ENCODE results near the gene SCARB1. TPM values are rescaled to one million over a fixed set of nuclear protein-coding genes. Genes with fewer than 3 reads are reported as not detected.
A peak's percentile ranks its signal among the peaks of the same experiment; 100 is the strongest.

SCARB1 gene
- total and polyA plus RNA-seq, 9 of the 15 experiments (the other 6 are each of a cell fraction or from before 2014, with no cell fraction given): 0.56 to 157 (median 52.8) TPM

DNA sequence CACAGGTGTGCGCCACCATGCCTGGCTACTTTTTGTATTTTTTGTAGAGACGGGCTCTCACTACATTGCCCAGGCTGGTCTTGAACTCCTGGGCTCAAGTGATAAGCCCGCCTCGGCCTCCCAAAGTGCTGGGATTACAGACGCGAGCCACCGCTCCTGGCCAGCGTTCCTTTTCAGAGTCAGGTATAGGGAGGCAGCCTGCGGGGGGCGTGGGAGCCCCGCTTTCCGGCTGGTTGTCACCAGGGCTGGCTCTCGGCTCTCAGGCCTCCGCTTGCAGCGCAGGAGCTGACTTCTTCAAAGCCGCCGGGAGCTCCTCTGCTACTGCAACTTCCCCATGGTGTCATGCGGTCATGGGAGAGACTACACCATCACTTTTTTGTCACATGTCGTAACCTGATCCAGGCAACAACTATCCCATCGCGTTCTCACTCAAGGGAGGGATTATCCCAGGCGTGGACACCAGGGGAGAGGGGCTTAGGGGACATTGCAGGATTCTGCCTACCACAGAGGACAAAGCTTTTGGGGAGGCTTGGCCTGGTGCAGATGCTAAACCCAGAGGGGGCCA is 129.4 kb downstream of the SCARB1 start (continued):
- TF ChIP-seq, protein P1, sequence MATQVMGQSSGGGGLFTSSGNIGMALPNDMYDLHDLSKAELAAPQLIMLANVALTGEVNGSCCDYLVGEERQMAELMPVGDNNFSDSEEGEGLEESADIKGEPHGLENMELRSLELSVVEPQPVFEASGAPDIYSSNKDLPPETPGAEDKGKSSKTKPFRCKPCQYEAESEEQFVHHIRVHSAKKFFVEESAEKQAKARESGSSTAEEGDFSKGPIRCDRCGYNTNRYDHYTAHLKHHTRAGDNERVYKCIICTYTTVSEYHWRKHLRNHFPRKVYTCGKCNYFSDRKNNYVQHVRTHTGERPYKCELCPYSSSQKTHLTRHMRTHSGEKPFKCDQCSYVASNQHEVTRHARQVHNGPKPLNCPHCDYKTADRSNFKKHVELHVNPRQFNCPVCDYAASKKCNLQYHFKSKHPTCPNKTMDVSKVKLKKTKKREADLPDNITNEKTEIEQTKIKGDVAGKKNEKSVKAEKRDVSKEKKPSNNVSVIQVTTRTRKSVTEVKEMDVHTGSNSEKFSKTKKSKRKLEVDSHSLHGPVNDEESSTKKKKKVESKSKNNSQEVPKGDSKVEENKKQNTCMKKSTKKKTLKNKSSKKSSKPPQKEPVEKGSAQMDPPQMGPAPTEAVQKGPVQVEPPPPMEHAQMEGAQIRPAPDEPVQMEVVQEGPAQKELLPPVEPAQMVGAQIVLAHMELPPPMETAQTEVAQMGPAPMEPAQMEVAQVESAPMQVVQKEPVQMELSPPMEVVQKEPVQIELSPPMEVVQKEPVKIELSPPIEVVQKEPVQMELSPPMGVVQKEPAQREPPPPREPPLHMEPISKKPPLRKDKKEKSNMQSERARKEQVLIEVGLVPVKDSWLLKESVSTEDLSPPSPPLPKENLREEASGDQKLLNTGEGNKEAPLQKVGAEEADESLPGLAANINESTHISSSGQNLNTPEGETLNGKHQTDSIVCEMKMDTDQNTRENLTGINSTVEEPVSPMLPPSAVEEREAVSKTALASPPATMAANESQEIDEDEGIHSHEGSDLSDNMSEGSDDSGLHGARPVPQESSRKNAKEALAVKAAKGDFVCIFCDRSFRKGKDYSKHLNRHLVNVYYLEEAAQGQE (IDR thresholded peaks at IDR 0.05; ENCODE audit: borderline replicate concordance): peak; percentile 21; the same call in 1 of the 2 replicates
- TF ChIP-seq, protein P1 (CRISPR knock-in tag; IDR thresholded peaks at IDR 0.05; ENCODE audit: low read depth): no peak
- TF ChIP-seq, protein P2, sequence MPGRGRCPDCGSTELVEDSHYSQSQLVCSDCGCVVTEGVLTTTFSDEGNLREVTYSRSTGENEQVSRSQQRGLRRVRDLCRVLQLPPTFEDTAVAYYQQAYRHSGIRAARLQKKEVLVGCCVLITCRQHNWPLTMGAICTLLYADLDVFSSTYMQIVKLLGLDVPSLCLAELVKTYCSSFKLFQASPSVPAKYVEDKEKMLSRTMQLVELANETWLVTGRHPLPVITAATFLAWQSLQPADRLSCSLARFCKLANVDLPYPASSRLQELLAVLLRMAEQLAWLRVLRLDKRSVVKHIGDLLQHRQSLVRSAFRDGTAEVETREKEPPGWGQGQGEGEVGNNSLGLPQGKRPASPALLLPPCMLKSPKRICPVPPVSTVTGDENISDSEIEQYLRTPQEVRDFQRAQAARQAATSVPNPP (IDR thresholded peaks at IDR 0.05; ENCODE audit: borderline replicate concordance, insufficient read depth, insufficient read length): no peak
- TF ChIP-seq JUN (IDR thresholded peaks at IDR 0.05; ENCODE audit: borderline replicate concordance, low read depth, low read length) (peak; percentile 33; the same call in 1 of the 2 replicates), JUN (CRISPR knock-in tag; IDR thresholded peaks at IDR 0.05; ENCODE audit: borderline replicate concordance) (no peak), MED1 (CRISPR knock-in tag; IDR thresholded peaks at IDR 0.05; ENCODE audit: borderline replicate concordance) (no peak), SIN3A (IDR thresholded peaks at IDR 0.05; ENCODE audit: borderline replicate concordance in 2 of 2, control insufficient read depth in 1 of 2, low read depth in 2 of 2, low read length in 2 of 2) (no peak), CCNT2 (IDR thresholded peaks at IDR 0.05; ENCODE audit: borderline replicate concordance, extremely low read depth, insufficient read length, low read depth, low read length) (no peak), CTBP1 (IDR thresholded peaks at IDR 0.05; ENCODE audit: borderline replicate concordance) (peak; percentile 69), CEBPB (tag; IDR thresholded peaks at IDR 0.05) (peak; percentile 52)
- TF ChIP-seq, protein P3, sequence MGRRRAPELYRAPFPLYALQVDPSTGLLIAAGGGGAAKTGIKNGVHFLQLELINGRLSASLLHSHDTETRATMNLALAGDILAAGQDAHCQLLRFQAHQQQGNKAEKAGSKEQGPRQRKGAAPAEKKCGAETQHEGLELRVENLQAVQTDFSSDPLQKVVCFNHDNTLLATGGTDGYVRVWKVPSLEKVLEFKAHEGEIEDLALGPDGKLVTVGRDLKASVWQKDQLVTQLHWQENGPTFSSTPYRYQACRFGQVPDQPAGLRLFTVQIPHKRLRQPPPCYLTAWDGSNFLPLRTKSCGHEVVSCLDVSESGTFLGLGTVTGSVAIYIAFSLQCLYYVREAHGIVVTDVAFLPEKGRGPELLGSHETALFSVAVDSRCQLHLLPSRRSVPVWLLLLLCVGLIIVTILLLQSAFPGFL (CRISPR knock-in tag; IDR thresholded peaks at IDR 0.05): no peak
- TF ChIP-seq, protein P4, sequence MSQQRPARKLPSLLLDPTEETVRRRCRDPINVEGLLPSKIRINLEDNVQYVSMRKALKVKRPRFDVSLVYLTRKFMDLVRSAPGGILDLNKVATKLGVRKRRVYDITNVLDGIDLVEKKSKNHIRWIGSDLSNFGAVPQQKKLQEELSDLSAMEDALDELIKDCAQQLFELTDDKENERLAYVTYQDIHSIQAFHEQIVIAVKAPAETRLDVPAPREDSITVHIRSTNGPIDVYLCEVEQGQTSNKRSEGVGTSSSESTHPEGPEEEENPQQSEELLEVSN (IDR thresholded peaks at IDR 0.05; ENCODE audit: borderline replicate concordance in 1 of 2, extremely low read depth in 1 of 2, insufficient read depth in 1 of 2, insufficient read length in 1 of 2, low read depth in 1 of 2, low read length in 1 of 2, poor library complexity in 1 of 2, severe bottlenecking in 1 of 2): no peak
- TF ChIP-seq, protein P5, sequence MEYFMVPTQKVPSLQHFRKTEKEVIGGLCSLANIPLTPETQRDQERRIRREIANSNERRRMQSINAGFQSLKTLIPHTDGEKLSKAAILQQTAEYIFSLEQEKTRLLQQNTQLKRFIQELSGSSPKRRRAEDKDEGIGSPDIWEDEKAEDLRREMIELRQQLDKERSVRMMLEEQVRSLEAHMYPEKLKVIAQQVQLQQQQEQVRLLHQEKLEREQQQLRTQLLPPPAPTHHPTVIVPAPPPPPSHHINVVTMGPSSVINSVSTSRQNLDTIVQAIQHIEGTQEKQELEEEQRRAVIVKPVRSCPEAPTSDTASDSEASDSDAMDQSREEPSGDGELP (CRISPR knock-in tag; IDR thresholded peaks at IDR 0.05; ENCODE audit: borderline replicate concordance): peak; percentile 36; the same call in 1 of the 2 replicates
